HS-5 (cell line): ENCODE data around the gene MOCS1.

Experiments used
- DNase-seq: peaks from one replicate; pipeline ENCODE4 v3.0.0-alpha.2; 2012; ENCODE audit warnings: low read depth

MOCS1 gene

GRCh38 chr6:39902786-39903465 lies 31.3 kb downstream of the MOCS1 start:
- DNase-seq: no peak

DNA sequence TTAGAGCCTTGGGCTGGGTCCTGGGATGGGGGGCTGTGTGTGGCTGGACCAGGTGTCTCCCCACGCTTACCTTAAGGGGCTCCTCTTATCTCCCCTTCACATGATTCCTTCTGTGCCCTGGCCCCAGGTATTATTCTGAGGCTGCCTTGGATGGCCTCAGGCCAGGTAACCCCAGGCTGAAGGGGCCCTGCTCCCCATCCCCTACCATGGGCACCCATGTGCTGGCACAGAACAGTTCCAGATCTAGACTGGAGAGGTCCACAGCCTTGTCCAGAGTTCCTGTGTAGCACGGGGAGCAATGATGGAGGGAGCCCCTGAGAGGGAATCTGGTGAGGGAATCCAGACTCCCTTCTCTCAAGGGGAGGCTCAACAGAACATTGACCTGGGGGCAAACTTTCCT lies 32.1 kb downstream of the MOCS1 start:
- DNase-seq: no peak

- DNase-seq: no peak
Observed at GRCh38 chr6:39901670-39902069, 32.6 kb downstream of the MOCS1 start.

DNA sequence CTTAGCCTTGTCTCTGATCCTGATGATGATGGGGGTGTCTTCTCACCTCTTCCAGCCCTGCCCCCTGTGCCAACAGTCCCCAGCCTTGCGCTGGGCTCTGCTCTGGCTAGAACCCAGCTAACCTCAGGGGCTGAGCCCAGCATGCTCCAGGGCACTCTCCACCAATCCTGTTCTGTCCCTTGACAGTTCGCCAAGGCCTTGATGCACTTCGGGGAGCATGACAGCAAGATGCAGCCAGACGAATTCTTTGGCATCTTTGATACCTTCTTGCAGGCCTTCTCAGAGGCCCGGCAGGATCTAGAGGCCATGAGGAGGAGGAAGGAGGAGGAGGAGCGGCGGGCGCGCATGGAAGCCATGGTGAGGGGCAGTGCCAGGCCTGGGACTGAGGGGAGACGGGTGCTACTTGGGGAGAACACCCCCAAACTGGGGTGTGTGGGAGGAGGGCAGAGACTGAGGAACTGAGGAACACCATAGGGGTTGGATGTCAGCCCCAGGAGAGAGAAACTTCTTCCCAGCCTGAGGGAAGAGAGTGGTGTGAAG lies 33.1 kb downstream of the MOCS1 start:
- no peak for DNase-seq

DNA sequence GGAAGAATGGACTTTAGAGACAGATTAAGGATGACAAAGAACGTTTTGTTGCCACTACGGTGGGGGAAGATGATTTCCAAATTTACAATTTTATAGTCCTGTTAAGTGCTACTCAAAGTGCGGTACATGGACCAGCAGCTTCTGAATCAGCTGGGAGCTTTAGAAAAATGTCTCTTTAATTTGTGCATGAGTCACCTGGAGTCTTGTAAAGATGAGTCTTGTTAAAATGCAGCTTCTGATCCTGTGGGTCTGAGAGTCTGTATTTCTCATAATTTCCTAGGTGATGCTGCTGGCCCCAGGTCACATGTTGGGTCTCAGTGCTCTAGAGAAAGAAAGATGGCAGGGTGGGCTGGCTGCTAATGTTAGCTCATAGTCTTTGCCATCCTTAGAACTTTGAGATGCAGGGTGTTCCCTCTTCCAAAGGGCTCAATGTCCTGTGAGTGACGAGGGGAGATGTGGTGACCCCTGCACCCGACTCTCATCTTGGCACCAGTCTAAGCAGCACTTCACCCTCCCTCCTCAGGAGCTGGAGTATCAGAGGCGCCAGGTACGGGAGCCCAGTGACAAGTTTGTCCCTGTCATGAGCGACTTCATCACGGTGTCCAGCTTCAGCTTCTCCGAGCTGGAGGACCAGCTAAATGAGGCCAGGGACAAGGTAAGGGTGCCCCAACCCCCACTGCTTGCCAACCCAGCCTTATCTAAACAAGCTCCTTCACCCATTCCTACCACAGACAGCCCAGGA lies 34.5 kb downstream of the MOCS1 start:
- no peak for DNase-seq

- DNase-seq: no peak
Observed at GRCh38 chr6:39898625-39899024, 35.6 kb downstream of the MOCS1 start.

- DNase-seq: no peak
Observed at GRCh38 chr6:39897698-39898097, 36.6 kb downstream of the MOCS1 start.

- DNase-seq: no peak
Observed at GRCh38 chr6:39896701-39897100, 37.6 kb downstream of the MOCS1 start.

DNA sequence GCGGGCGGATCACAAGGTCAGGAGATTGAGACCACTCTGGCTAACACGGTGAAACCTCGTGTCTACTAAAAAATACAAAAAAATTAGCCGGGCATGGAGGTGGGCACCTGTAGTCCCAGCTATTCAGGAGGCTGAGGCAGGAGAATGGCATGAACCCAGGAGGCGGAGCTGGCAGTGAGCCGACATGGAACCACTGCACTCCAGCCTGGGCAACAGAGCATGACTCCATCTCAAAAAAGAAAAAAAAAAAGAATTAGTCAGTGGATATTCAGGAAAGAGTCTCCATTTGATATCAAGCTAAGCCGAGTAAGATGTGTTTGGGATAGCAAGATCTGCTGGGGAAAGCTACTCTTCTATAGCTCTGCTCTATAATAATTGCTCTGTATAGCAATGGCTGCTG lies 41.0 kb downstream of the MOCS1 start:
- no peak for DNase-seq

DNA sequence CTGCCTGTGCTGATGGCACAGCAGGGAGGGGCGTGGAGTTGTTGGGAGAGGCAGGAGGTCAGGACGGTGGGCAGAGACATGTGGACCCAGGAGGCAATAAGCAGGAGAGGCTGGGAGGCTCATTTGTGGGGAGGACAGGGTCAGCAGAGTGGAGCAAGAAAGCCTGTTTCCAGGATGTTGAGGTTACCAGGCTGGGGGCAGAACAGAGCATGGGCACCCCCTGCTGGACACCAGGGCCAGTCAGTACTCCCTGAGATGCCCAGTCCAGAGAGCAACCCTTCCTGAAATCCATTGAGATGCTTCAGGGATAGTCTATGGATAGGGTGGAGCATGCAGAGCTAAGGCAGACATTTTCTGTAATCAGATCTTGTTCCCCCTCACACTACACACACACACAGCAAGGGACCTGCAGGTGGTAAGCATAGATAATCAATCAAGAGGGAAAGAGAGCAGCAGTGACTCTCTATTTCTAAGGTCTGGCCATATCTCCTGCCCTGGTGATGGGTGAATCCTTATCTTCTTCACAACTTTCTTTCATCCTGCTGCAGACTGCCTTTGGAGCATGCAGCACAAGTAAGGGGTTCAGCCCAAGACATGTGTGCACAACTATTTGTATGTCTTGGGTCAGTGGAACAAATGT lies 41.7 kb downstream of the MOCS1 start:
- no peak for DNase-seq

- no peak for DNase-seq
Observed at GRCh38 chr6:39891976-39892375, 42.3 kb downstream of the MOCS1 start.

DNA sequence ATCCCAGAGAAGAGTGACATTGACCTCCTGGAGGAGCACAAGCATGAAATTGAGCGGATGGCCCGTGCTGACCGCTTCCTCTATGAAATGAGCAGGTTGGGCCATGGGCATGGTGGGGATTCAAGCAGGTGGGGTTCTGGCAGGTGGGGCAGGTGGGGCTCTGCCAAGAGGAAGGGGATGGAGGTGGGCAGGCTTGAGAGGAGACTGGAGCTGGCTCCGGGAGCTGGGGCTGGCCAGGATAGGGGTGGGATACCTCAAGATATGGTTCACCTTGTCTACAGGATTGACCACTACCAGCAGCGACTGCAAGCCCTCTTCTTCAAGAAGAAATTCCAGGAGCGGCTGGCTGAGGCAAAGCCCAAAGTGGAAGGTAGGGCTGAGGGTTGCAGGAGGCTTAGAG lies 42.9 kb downstream of the MOCS1 start:
- DNase-seq: no peak

DNA sequence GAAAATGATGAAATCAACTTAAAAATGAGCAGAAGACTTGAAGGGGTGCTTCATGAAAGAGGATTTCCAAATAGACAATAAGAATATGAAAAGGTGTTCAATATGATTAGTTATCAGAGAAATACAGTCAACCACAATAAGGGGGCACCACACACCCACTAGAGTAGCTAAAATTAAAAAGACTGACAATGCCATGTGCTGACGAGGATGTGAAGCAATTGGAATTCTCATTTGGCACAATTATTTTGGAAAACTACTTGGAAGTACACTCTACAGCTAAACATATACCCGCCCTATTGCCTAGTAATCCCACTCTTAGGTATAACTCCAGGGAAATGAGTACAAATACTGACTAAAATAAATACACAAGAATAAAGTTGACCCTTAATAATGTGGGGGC lies 45.0 kb downstream of the MOCS1 start:
- no peak for DNase-seq

DNA sequence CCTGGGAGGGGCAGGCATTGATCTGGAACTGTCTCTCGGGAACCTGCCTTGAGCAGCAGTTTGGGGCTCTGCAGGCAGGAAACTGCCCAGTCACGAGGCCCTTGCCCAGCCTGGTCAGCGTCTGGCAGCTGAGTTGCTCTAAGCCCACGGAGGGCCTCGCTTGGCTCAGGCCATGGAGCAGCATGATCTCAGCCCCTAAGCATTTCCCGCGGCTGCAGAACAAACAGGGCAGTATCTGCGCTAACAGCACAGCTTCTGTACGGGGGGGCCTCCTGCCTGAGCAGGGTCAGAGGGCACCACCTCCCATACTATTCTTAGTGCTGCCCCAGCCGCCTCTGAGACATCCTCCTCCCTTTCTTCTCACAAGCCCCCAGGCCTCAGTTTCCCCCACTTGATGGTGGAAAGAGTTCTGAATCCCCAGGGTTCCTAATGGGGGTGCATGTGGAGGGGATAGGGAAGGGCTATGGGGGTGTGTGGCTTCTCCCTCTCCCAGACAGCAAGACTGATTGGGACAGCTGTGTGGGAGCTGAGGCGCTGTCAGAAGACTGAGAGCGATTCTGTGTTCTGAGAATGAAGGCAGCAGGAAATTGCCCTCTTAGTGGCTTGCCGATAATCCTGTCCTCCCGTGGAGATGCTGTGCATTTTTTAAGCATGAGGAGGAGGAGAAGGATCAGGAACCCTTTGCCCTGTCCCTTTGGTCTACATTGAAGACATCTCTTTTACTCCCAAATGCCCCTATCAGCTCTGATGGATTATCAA lies 46.4 kb downstream of the MOCS1 start:
- DNase-seq: peak; percentile 74

- DNase-seq: no peak
Observed at GRCh38 chr6:39886871-39887270, 47.4 kb downstream of the MOCS1 start.

DNA sequence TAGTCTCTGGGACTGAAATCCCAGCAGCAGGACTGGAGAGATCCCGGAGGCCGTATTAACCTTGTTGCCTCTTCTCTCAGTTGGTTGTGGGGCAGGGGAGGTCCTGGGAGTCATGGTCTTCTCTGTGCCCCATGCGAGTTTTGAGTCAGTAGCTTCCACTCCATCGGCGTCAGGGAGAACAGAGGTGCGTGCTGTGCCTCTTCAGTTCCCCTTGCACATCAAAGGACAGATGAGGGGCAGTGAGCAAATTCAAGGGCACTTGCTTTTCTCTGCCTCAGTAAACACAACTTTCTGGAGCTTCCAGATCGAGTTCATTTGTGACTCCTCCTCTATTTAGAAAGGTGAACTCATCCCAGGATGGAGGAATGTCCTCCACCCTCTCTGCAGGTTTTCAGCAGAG lies 48.6 kb downstream of the MOCS1 start:
- DNase-seq: no peak

GRCh38 chr6:39884696-39885095 lies 49.6 kb downstream of the MOCS1 start:
- DNase-seq: no peak

- DNase-seq: no peak
Observed at GRCh38 chr6:39882531-39882899, 51.7 kb downstream of the MOCS1 start.

GRCh38 chr6:39881851-39882530 lies 52.3 kb downstream of the MOCS1 start:
- no peak for DNase-seq

DNA sequence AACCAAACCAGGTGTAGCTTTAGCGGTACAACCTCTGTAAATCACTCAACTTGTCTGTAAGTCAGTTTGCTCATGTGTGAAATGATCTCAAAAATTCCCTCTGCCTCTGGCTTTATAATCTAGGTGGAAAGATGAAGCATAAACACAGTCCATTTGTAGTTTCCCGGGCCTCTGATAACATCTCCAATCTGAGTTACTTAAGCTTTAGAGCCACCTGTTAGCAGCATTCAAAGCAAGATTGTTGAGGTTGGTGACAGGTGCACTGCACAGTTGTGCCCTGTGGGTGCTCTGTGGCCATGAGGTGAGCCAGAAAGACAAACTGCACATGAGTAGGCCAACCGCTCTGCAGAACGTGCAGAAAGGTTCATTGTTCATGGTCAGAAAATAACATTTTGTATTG lies 53.7 kb downstream of the MOCS1 start:
- no peak for DNase-seq

DNA sequence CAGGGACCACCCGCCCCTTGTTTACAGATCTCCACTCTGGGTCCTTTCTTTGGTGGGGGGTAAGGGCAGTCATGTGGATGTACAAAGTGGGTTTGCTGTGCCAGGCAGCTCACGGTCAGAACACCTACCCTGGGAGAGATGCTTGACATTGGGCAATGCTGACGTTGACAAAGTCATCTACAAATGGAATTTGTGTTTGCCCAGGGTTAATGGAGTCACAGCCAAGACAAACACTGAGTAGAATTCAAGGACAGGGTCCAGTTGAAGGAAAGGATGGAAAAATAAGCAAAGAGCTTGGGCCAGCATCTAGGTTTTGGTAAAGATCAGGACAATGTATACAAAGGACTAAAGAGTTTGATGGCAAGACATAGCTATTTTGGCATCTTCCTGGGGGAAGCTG lies 54.7 kb downstream of the MOCS1 start:
- DNase-seq: no peak

- no peak for DNase-seq
Observed at GRCh38 chr6:39876826-39877225, 57.4 kb downstream of the MOCS1 start.
